DOHH2 (cell line): Measurements from ENCODE around the gene SLK.

Source experiments
- EZH2phosphoT487 ChIP-seq: fragments of 200-600 bp; sonication (generic); IDR thresholded peaks from 2 replicates; pipeline ENCODE4 v1.6.1; 2017; ENCODE audit warnings: borderline replicate concordance, mild to moderate bottlenecking, antibody characterized with exemption, low read length, moderate library complexity, mixed read lengths
- TF ChIP-seq, protein P1 (sequence below): fragments of 200-600 bp; sonication (generic); IDR thresholded peaks from one replicate; pipeline ENCODE4 v1.5.1; 2014; ENCODE audit warnings: antibody characterized with exemption, mild to moderate bottlenecking, low read depth, low read length; ENCODE audit not compliant: poor library complexity, severe bottlenecking

DNA sequence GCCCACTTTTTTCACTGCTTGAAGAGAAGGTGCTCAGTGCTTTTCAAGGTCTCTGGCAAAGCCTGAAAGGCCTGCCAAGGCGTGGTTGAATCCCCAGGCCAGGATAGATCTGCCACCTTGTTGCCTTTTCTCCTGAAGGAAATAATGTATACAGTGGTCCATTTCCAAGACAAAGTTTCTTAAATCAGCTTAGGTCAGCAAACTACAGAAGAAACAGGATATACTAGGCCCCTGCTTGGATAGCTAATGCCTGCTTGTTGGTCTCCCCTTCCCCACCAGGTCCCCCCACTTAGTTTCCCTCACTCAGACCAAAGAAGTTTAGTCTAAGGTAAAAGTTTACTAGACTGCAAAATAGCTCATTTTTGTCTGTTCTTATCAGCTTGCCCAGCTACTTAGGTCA is 98.8 kb downstream of the SLK start:
- TF ChIP-seq, protein P1, sequence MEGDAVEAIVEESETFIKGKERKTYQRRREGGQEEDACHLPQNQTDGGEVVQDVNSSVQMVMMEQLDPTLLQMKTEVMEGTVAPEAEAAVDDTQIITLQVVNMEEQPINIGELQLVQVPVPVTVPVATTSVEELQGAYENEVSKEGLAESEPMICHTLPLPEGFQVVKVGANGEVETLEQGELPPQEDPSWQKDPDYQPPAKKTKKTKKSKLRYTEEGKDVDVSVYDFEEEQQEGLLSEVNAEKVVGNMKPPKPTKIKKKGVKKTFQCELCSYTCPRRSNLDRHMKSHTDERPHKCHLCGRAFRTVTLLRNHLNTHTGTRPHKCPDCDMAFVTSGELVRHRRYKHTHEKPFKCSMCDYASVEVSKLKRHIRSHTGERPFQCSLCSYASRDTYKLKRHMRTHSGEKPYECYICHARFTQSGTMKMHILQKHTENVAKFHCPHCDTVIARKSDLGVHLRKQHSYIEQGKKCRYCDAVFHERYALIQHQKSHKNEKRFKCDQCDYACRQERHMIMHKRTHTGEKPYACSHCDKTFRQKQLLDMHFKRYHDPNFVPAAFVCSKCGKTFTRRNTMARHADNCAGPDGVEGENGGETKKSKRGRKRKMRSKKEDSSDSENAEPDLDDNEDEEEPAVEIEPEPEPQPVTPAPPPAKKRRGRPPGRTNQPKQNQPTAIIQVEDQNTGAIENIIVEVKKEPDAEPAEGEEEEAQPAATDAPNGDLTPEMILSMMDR = no peak
- TF ChIP-seq EZH2phosphoT487 = no peak
